H1 (cell line): ENCODE results near the gene TRIM29. TPM values are rescaled to one million over a fixed set of nuclear protein-coding genes. Genes with fewer than 3 reads are reported as not detected.

ENCODE experiments used
- CTCF ChIA-PET: fragments of 300-600 bp; sonication (Branson Sonifier 250); formaldehyde crosslinking; loops from one replicate; lab custom pipeline; 2021; ENCODE audit not compliant: partially characterized antibody; lab: Charles Lee
- POLR2A ChIA-PET: fragments of 300-600 bp; sonication (Branson Sonifier 250); formaldehyde crosslinking; loops from one replicate; lab custom pipeline; 2021; ENCODE audit warnings: inconsistent platforms; ENCODE audit not compliant: partially characterized antibody; lab: Charles Lee
- DNase-seq, 2 experiments: peaks; one replicate each; pipeline versions ENCODE4 v3.0.0 to v3.0.0-alpha.2; 2010 to 2022; ENCODE audit warnings: low spot score in 2 of 2, low read depth in 1 of 2, mixed read lengths in 1 of 2
- FAIRE-seq: peaks from 2 replicates; lab custom pipeline; 2011; peaks lifted over from hg19 to GRCh38; lab: Jason Lieb, UNC
- H2AFZ ChIP-seq: 2 replicates; pipeline ENCODE4 v1.8.1; 2012; ENCODE audit warnings: low read length, inconsistent platforms
- H2AK5ac ChIP-seq: 2 replicates; pipeline ENCODE4 v1.6.1; 2013; ENCODE audit warnings: low read depth, low read length
- H2BK120ac ChIP-seq: replicated peaks from 2 replicates; pipeline ENCODE3; 2013; ENCODE audit warnings: low read depth, low read length, inconsistent platforms
- H2BK12ac ChIP-seq: 2 replicates; pipeline ENCODE4 v1.6.1; 2013; ENCODE audit warnings: low read depth, low read length
- H2BK15ac ChIP-seq: 2 replicates; pipeline ENCODE4 v1.6.1; 2013; ENCODE audit warnings: low read length
- H2BK20ac ChIP-seq: 2 replicates; pipeline ENCODE4 v1.6.1; 2013; ENCODE audit warnings: low read length
- H2BK5ac ChIP-seq: 2 replicates; pipeline ENCODE4 v1.6.1; 2013; ENCODE audit warnings: low read depth, low read length
- H3K14ac ChIP-seq: 2 replicates; pipeline ENCODE4 v1.6.1; 2013; ENCODE audit warnings: inconsistent platforms; ENCODE audit not compliant: insufficient read length
- H3K18ac ChIP-seq: 2 replicates; pipeline ENCODE4 v1.6.1; 2013; ENCODE audit warnings: low read length; ENCODE audit errors: extremely low read depth
- H3K23ac ChIP-seq: 2 replicates; pipeline ENCODE4 v1.6.1; 2013; ENCODE audit warnings: inconsistent platforms; ENCODE audit not compliant: insufficient read length
- H3K23me2 ChIP-seq: 2 replicates; pipeline ENCODE4 v1.6.1; 2013; ENCODE audit warnings: low read depth, low read length
- H3K27ac ChIP-seq: 2 replicates; pipeline ENCODE4 v1.6.1; 2011; ENCODE audit warnings: low read depth, low read length, inconsistent platforms
- H3K27me3 ChIP-seq, 4 experiments: replicated peaks in 1 of 4; 1 replicate in 1 of 4; 2 replicates in 3 of 4; pipeline versions ENCODE4 v1.6.1 to v1.8.1; 2011 to 2013; ENCODE audit warnings: low read length in 3 of 4, mild to moderate bottlenecking in 3 of 4, inconsistent platforms in 2 of 4, mixed read lengths in 2 of 4, moderate library complexity in 1 of 4; ENCODE audit not compliant: control insufficient read depth in 3 of 4, insufficient read depth in 3 of 4; ENCODE audit errors: extremely low read depth in 1 of 4
- H3K36me3 ChIP-seq, 4 experiments: 2 replicates each; pipeline versions ENCODE4 v1.6.1 to v1.8.1; 2011 to 2013; ENCODE audit warnings: mild to moderate bottlenecking in 4 of 4, low read length in 3 of 4, moderate library complexity in 2 of 4, control low read depth in 1 of 4, inconsistent platforms in 1 of 4; ENCODE audit not compliant: insufficient read depth in 4 of 4, control insufficient read depth in 2 of 4
- H3K4ac ChIP-seq: replicated peaks from 2 replicates; pipeline ENCODE3; 2013; ENCODE audit warnings: low read length, low read depth, mixed read lengths, inconsistent platforms; ENCODE audit not compliant: insufficient read length
- H3K4me1 ChIP-seq, 4 experiments: replicated peaks in 1 of 4; 1 replicate in 1 of 4; 2 replicates in 3 of 4; pipeline versions ENCODE4 v1.6.1 to v1.8.1; 2011 to 2013; ENCODE audit warnings: low read length in 3 of 4, inconsistent platforms in 2 of 4, mixed read lengths in 1 of 4; ENCODE audit not compliant: insufficient read depth in 4 of 4, control insufficient read depth in 3 of 4
- H3K4me2 ChIP-seq, 2 experiments: 2 replicates each; pipeline versions ENCODE4 v1.6.1 to v1.8.1; 2011 to 2013; ENCODE audit warnings: low read depth in 2 of 2, low read length in 2 of 2, control low read depth in 1 of 2, inconsistent platforms in 1 of 2, mild to moderate bottlenecking in 1 of 2; ENCODE audit not compliant: insufficient read depth in 1 of 2
- H3K4me3 ChIP-seq, 4 experiments: fragments of 200-600, 300-600 bp in 1 of 4; sonication (generic), shearing (Covaris generic), sonication (Bioruptor Twin) in 1 of 4; 2 replicates each; pipeline versions ENCODE4 v1.5.1 to v1.8.1; 2011 to 2016; ENCODE audit warnings: low read length in 4 of 4, low read depth in 3 of 4, control low read depth in 2 of 4, inconsistent platforms in 2 of 4, mild to moderate bottlenecking in 2 of 4, mixed read lengths in 1 of 4, moderate library complexity in 1 of 4; ENCODE audit not compliant: insufficient read depth in 2 of 4; ENCODE audit errors: extremely low read depth in 1 of 4
- H3K56ac ChIP-seq: replicated peaks from 2 replicates; pipeline ENCODE3; 2013; ENCODE audit warnings: low read depth, mild to moderate bottlenecking, mixed read lengths, low read length, inconsistent platforms; ENCODE audit not compliant: insufficient read length
- H3K79me1 ChIP-seq: 2 replicates; pipeline ENCODE4 v1.6.1; 2013; ENCODE audit warnings: low read depth, low read length, control low read depth
- H3K79me2 ChIP-seq, 2 experiments: 2 replicates each; pipeline versions ENCODE4 v1.6.1 to v1.8.1; 2012 to 2013; ENCODE audit warnings: low read length in 2 of 2, mild to moderate bottlenecking in 2 of 2, inconsistent platforms in 1 of 2; ENCODE audit not compliant: insufficient read depth in 2 of 2, control insufficient read depth in 1 of 2
- H3K9ac ChIP-seq, 4 experiments: replicated peaks in 1 of 4; 1 replicate in 1 of 4; 2 replicates in 3 of 4; pipeline versions ENCODE4 v1.6.1 to v1.8.1; 2011 to 2013; ENCODE audit warnings: low read depth in 3 of 4, low read length in 3 of 4, control low read depth in 2 of 4, mild to moderate bottlenecking in 2 of 4, moderate library complexity in 2 of 4, inconsistent platforms in 1 of 4; ENCODE audit errors: extremely low read depth in 1 of 4
- H3K9me3 ChIP-seq, 2 experiments: 2 replicates each; pipeline versions ENCODE4 v1.6.1 to v1.8.1; 2012 to 2013; ENCODE audit warnings: mild to moderate bottlenecking in 2 of 2, moderate library complexity in 2 of 2, control low read depth in 1 of 2, inconsistent platforms in 1 of 2, low read depth in 1 of 2, low read length in 1 of 2, mixed read lengths in 1 of 2; ENCODE audit not compliant: insufficient read depth in 2 of 2
- H4K20me1 ChIP-seq, 2 experiments: replicated peaks in 1 of 2; 2 replicates each; pipeline versions ENCODE3 to v1.8.1; 2011 to 2013; ENCODE audit warnings: inconsistent platforms in 2 of 2, low read length in 2 of 2, mild to moderate bottlenecking in 1 of 2; ENCODE audit not compliant: insufficient read depth in 2 of 2, control insufficient read depth in 1 of 2
- H4K5ac ChIP-seq: 2 replicates; pipeline ENCODE4 v1.6.1; 2013; ENCODE audit warnings: low read length, low read depth, mixed read lengths, inconsistent platforms; ENCODE audit not compliant: insufficient read length
- H4K8ac ChIP-seq: 2 replicates; pipeline ENCODE4 v1.8.0; 2013; ENCODE audit warnings: mild to moderate bottlenecking, moderate library complexity, low read length, inconsistent platforms; ENCODE audit not compliant: insufficient read depth; ENCODE audit errors: extremely low read depth
- H4K91ac ChIP-seq: replicated peaks from 2 replicates; pipeline ENCODE3; 2013; ENCODE audit warnings: low read length, mixed read lengths, inconsistent platforms; ENCODE audit not compliant: insufficient read length
- BACH1 ChIP-seq: IDR thresholded peaks from 2 replicates; pipeline ENCODE4 v1.6.1; 2012; ENCODE audit warnings: low read length, improper control_type of control experiment
- E2F6 ChIP-seq: IDR thresholded peaks from 2 replicates; pipeline ENCODE4 v1.6.1; 2012; ENCODE audit warnings: inconsistent platforms
- EZH2 ChIP-seq: fragments of 200-600 bp; sonication (generic); IDR thresholded peaks from 2 replicates; pipeline ENCODE4 v1.7.1; 2012; ENCODE audit warnings: low read depth, mild to moderate bottlenecking, moderate library complexity, low read length, inconsistent platforms; ENCODE audit not compliant: severe bottlenecking
- HDAC2 ChIP-seq, 2 experiments: fragments of 300-600 bp in 1 of 2; sonication (generic) in 1 of 2; IDR thresholded peaks; 2 replicates each; pipeline ENCODE4 v1.6.1; 2011 to 2012; ENCODE audit warnings: low read depth in 2 of 2, low read length in 2 of 2, mild to moderate bottlenecking in 2 of 2, moderate library complexity in 2 of 2, borderline replicate concordance in 1 of 2, inconsistent platforms in 1 of 2
- KDM4A ChIP-seq: IDR thresholded peaks from one replicate; pipeline ENCODE4 v1.7.1; 2012; ENCODE audit warnings: low read depth, mild to moderate bottlenecking, moderate library complexity, low read length, inconsistent platforms; ENCODE audit not compliant: severe bottlenecking
- RBBP5 ChIP-seq: IDR thresholded peaks from 2 replicates; pipeline ENCODE4 v1.7.1; 2012; ENCODE audit warnings: low read depth, mild to moderate bottlenecking, inconsistent platforms, low read length, moderate library complexity, borderline replicate concordance
- SIRT6 ChIP-seq: IDR thresholded peaks from one replicate; pipeline ENCODE4 v1.7.1; 2012; ENCODE audit warnings: low read length, inconsistent platforms
- SP4 ChIP-seq: IDR thresholded peaks from 2 replicates; pipeline ENCODE4 v1.6.1; 2012; ENCODE audit warnings: low read length, inconsistent platforms
- TEAD4 ChIP-seq: IDR thresholded peaks from 2 replicates; pipeline ENCODE4 v1.6.1; 2012; ENCODE audit warnings: low read depth, low read length, inconsistent platforms, mixed read lengths
- WGBS, 2 experiments: shearing (Covaris generic) in 1 of 2; methylation state at CpG; one replicate each; pipeline versions ENCODE4 v1.1.6 to v1.1.7; 2013 to 2015; ENCODE audit warnings: low lambda C conversion rate in 2 of 2, mixed read lengths in 2 of 2, inconsistent platforms in 1 of 2, low coverage in 1 of 2, missing lambda C conversion rate in 1 of 2; ENCODE audit not compliant: insufficient replicate concordance in 2 of 2, insufficient coverage in 1 of 2, insufficient read length in 1 of 2; ENCODE audit errors: extremely low coverage in 1 of 2, missing lambda C conversion rate in 1 of 2; 5-methylcytosine and 5-hydroxymethylcytosine counted together
- polyA plus RNA-seq, 7 experiments: library from polyadenylated mRNA; depleted of rRNA in 3 of 7; stranded (reverse) in 5 of 7; unstranded in 2 of 7; fragments of >200 nt in 5 of 7; fragments of 200-250 nt in 2 of 7; gene quantifications; 1 replicate in 5 of 7; 2 replicates in 1 of 7; 4 replicates in 1 of 7; pipeline versions ENCODE4 v1.2.1 to v1.2.3, GENCODE V29; 2011 to 2013; ENCODE audit warnings: missing spikeins in 2 of 7, mixed read lengths in 2 of 7
- total RNA-seq: library from RNA; stranded (reverse); fragmentation: NEBNext Ultra II Directional; extraction: Animal tissue kit (Norgen Biotek cat#: 25700); gene quantifications from 2 replicates; pipeline ENCODE4 v1.2.1, GENCODE V29; 2021

Gene TRIM29
- total and polyA plus RNA-seq, 2 of the 8 experiments (the other 6 are each of a cell fraction or from before 2014, with no cell fraction given), result 0.17 to 0.43 TPM

GRCh38 chr11:120168960-120169681 lies 31.2 kb upstream of the TRIM29 start:
- no peak overlapping the region for H2AK5ac ChIP-seq
- H4K20me1 ChIP-seq, result peaks cover 0 to 3% of the 10 kb centered on the region in 2 experiments
- no peak overlapping the region for H2BK120ac ChIP-seq
- H3K14ac ChIP-seq, result no peak overlapping the region
- H3K27ac ChIP-seq, result no peak overlapping the region
- H3K4ac ChIP-seq, result peak overlapping the region; percentile 79
- peak overlapping the region; percentile 35; the same call in 1 of the 2 replicates for H2BK12ac ChIP-seq
- peaks cover 0 to 15% (median 3%) of the 10 kb centered on the region in 4 experiments; a peak in 5 of 7 replicates for H3K4me1 ChIP-seq
- peak overlapping the region; percentile 76; the same call in 1 of the 2 replicates for H2AFZ ChIP-seq
- H3K36me3 ChIP-seq, result no peaks in the 10 kb centered on the region
- 0 out of 2 replicates have a peak overlapping the region, but pooled peaks have one; percentile 81 for H2BK15ac ChIP-seq
- H2BK5ac ChIP-seq, result no peak overlapping the region
- FAIRE-seq (no peak), DNase-seq (peak; percentile 34 to 96)
- H2BK20ac ChIP-seq, result no peak overlapping the region
- H3K4me2 ChIP-seq, result peak overlapping the region; percentile 52 to 95
- H3K79me2 ChIP-seq, result no peaks in the 10 kb centered on the region
- H3K79me1 ChIP-seq, result no peaks in the 10 kb centered on the region
- no peaks in the 10 kb centered on the region for H3K9me3 ChIP-seq
- peak overlapping the region; percentile 31 for H4K5ac ChIP-seq
- ChIA-PET CTCF (interaction anchor here (0.6 to 10.5 kb wide), 44 partner anchors 8 to 562 kb away, joined by 3 to 394 read pairs (median 4); partner anchors contain the start of genes OAF and POU2F3), POLR2A (interaction anchor here (0.6 to 1.1 kb wide), 3 partner anchors 8 to 61 kb away, joined by 3 to 6 read pairs (median 3); no protein-coding TSS in a partner anchor)
- no peak overlapping the region for H3K23ac ChIP-seq
- peak overlapping the region; percentile 94 for H4K8ac ChIP-seq
- 5% methylated on average over 32 of the region's 71 CpGs; no CpG with 5 or more reads in 1 of the 2 experiments for WGBS, 2 experiments
- H3K4me3 ChIP-seq, result peak overlapping the region; percentile 32 to 67 (median 48)
- H3K18ac ChIP-seq, result peak overlapping the region; percentile 68
- peak overlapping the region; percentile 19 for H3K56ac ChIP-seq
- H3K23me2 ChIP-seq, result peaks cover 5% of the 10 kb centered on the region; the same call in 1 of the 2 replicates
- H3K27me3 ChIP-seq, result peaks cover 27 to 77% (median 54%) of the 10 kb centered on the region in 4 experiments
- peak overlapping the region in 1 of 4 experiments; percentile 9; a peak in 2 of 7 replicates for H3K9ac ChIP-seq
- no peak overlapping the region for H4K91ac ChIP-seq
- TF ChIP-seq SIRT6, result no peak
- TF ChIP-seq KDM4A, result peak; percentile 97
- TF ChIP-seq RBBP5, result no peak; the same call in 1 of the 2 replicates
- 0 out of 2 replicates have a peak, but pooled peaks have one; percentile 64 for TF ChIP-seq TEAD4
- TF ChIP-seq E2F6, result peak; percentile 77
- TF ChIP-seq HDAC2 (IDR thresholded peaks at IDR 0.05; ENCODE audit: borderline replicate concordance in 1 of 2, low read depth in 2 of 2, low read length in 2 of 2), result 0 out of 4 replicates have a peak, but pooled peaks of 1 of the 2 experiments have one; percentile 25
- peak; percentile 75 for TF ChIP-seq EZH2
- TF ChIP-seq BACH1, result peak; percentile 43; the same call in 1 of the 2 replicates
- no peak for TF ChIP-seq SP4
